ENCODE measurements around the gene USP13. TPM values are rescaled to one million over a fixed set of nuclear protein-coding genes. Genes with fewer than 3 reads are reported as not detected.

USP13 gene
- total RNA-seq, 1 experiment from 2014 or later, result 14.8 TPM

DNA sequence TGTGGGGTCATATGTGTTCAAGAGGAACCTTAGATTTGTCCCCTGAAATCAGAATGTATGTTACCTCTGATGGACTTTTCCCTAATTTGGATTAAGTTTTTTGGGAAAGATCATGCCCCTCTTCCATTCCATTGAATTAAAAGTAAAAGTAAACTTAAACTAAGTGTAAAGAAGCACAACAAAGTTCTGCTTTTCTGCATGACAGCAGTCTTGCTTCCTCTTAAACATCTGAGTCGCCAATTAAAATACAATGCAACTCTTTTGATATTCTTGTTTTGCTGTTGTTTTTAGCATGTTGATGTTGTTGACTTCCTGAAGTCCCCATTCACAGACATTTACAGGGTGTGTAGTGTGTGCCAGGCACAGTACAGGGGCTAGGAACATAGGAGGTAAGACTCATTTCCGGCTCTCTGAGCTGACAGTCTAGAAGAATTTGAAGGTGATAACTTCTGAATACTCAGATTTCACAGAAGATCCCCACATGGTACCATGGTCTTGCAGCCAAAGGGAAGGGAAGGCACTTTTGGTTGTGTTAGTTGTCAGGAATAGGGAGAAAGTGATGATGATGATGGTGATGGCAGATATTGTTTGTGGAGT lies 45.0 kb downstream of the USP13 start:
- intact Hi-C loops (cut with micrococcal nuclease), result no loop called here
- H3K4me1 ChIP-seq (ENCODE audit: insufficient read depth, low read length), result no peaks in the 10 kb centered on the region
- POLR2A ChIA-PET (ENCODE audit: unreplicated experiment), result no interaction called here
- no peak overlapping the region for H3K27ac ChIP-seq (ENCODE audit: low read length)
- 0 out of 2 replicates have a peak, but pooled peaks cover 3% of the 10 kb centered on the region for H4K20me1 ChIP-seq (ENCODE audit: low read length)
- no peak overlapping the region for H3K4me2 ChIP-seq (ENCODE audit: low read length)
- BruUV-seq (replicated peaks), result no TSS peak
- no peak overlapping the region for H3K9ac ChIP-seq (ENCODE audit: low read length)
- H3K9me3 ChIP-seq (ENCODE audit: low read length), result no peaks in the 10 kb centered on the region
- no peaks in the 10 kb centered on the region for H3K9me2 ChIP-seq (replicated peaks; ENCODE audit: low read length)
- H3K4me3 ChIP-seq (ENCODE audit: low read length), result no peak overlapping the region
- H3K36me3 ChIP-seq (ENCODE audit: low read depth, low read length), result no peaks in the 10 kb centered on the region
- no peaks in the 10 kb centered on the region for H3K27me3 ChIP-seq (ENCODE audit: low read length)
- TF ChIP-seq EZH2 (IDR thresholded peaks at IDR 0.05; ENCODE audit: low read length, unreplicated experiment) (no peak), EZH2phosphoT487 (IDR thresholded peaks at IDR 0.05; ENCODE audit: borderline replicate concordance, low read length) (no peak)
- TF ChIP-seq, protein P1, sequence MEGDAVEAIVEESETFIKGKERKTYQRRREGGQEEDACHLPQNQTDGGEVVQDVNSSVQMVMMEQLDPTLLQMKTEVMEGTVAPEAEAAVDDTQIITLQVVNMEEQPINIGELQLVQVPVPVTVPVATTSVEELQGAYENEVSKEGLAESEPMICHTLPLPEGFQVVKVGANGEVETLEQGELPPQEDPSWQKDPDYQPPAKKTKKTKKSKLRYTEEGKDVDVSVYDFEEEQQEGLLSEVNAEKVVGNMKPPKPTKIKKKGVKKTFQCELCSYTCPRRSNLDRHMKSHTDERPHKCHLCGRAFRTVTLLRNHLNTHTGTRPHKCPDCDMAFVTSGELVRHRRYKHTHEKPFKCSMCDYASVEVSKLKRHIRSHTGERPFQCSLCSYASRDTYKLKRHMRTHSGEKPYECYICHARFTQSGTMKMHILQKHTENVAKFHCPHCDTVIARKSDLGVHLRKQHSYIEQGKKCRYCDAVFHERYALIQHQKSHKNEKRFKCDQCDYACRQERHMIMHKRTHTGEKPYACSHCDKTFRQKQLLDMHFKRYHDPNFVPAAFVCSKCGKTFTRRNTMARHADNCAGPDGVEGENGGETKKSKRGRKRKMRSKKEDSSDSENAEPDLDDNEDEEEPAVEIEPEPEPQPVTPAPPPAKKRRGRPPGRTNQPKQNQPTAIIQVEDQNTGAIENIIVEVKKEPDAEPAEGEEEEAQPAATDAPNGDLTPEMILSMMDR (conservative IDR thresholded peaks at IDR 0.05; ENCODE audit: low read depth, low read length), result no peak
- H3K79me2 ChIP-seq (ENCODE audit: low read length), result no peaks in the 10 kb centered on the region
- DNase-seq, result no peak
- H3F3A ChIP-seq (ENCODE audit: low read length, unreplicated experiment), result no peaks in the 10 kb centered on the region
- no peak for ATAC-seq
- CTCF ChIA-PET, result no interaction called here
- no peak overlapping the region for H2AFZ ChIP-seq (ENCODE audit: low read length)

DNA sequence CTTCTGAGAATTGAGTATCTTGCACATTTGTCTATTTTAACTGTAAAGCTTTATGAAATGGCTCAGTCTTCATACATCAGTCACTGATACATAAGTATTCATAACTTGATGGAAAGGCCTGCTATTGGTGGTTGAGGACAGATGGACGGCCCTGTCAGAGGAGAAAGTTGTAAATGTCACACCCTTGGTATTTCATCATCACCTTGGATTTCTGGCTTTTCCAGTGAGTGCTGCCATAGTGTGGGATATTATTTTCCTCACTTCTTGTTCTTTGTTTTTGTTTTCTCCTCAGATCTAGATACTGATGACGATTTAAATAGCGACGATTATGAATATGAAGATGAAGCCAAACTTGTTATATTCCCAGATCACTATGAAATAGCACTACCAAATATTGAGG lies 47.9 kb downstream of the USP13 start:
- no peaks in the 10 kb centered on the region for H3F3A ChIP-seq (ENCODE audit: low read length, unreplicated experiment)
- H3K4me1 ChIP-seq (ENCODE audit: insufficient read depth, low read length), result no peaks in the 10 kb centered on the region
- H3K9me3 ChIP-seq (ENCODE audit: low read length), result no peaks in the 10 kb centered on the region
- DNase-seq (no peak), ATAC-seq (no peak)
- H3K4me2 ChIP-seq (ENCODE audit: low read length), result no peak overlapping the region
- H3K79me2 ChIP-seq (ENCODE audit: low read length), result no peaks in the 10 kb centered on the region
- no peak overlapping the region for H2AFZ ChIP-seq (ENCODE audit: low read length)
- 0 out of 2 replicates have a peak, but pooled peaks cover 3% of the 10 kb centered on the region for H4K20me1 ChIP-seq (ENCODE audit: low read length)
- no TSS peak for BruUV-seq (replicated peaks)
- ChIA-PET POLR2A (ENCODE audit: unreplicated experiment) (no interaction called here), CTCF (interaction anchor here (0.6 kb wide), 1 partner anchor 89 kb away, joined by 3 read pairs; no protein-coding TSS in a partner anchor)
- H3K9ac ChIP-seq (ENCODE audit: low read length), result no peak overlapping the region
- no peak overlapping the region for H3K27ac ChIP-seq (ENCODE audit: low read length)
- no peaks in the 10 kb centered on the region for H3K27me3 ChIP-seq (ENCODE audit: low read length)
- TF ChIP-seq EZH2 (IDR thresholded peaks at IDR 0.05; ENCODE audit: low read length, unreplicated experiment), result no peak
- TF ChIP-seq, protein P1 (conservative IDR thresholded peaks at IDR 0.05; ENCODE audit: low read depth, low read length), result no peak
- TF ChIP-seq EZH2phosphoT487 (IDR thresholded peaks at IDR 0.05; ENCODE audit: borderline replicate concordance, low read length), result no peak
- H3K36me3 ChIP-seq (ENCODE audit: low read depth, low read length), result no peaks in the 10 kb centered on the region
- no peaks in the 10 kb centered on the region for H3K9me2 ChIP-seq (replicated peaks; ENCODE audit: low read length)
- intact Hi-C loops (cut with micrococcal nuclease), result no loop called here
- no peak overlapping the region for H3K4me3 ChIP-seq (ENCODE audit: low read length)

- Histone ChIP-seq H3K36me3 (ENCODE audit: low read depth, low read length) (no peaks in the 10 kb centered on the region), H3K9me2 (replicated peaks; ENCODE audit: low read length) (no peaks in the 10 kb centered on the region), H3K4me2 (ENCODE audit: low read length) (no peak overlapping the region), H4K20me1 (ENCODE audit: low read length) (0 out of 2 replicates have a peak, but pooled peaks cover 3% of the 10 kb centered on the region), H3F3A (ENCODE audit: low read length, unreplicated experiment) (no peaks in the 10 kb centered on the region), H3K4me1 (ENCODE audit: insufficient read depth, low read length) (no peaks in the 10 kb centered on the region), H3K27me3 (ENCODE audit: low read length) (no peaks in the 10 kb centered on the region), H3K79me2 (ENCODE audit: low read length) (no peaks in the 10 kb centered on the region), H3K9me3 (ENCODE audit: low read length) (no peaks in the 10 kb centered on the region), H3K4me3 (ENCODE audit: low read length) (no peak overlapping the region), H2AFZ (ENCODE audit: low read length) (no peak overlapping the region), H3K9ac (ENCODE audit: low read length) (no peak overlapping the region), H3K27ac (ENCODE audit: low read length) (no peak overlapping the region)
- DNase-seq (no peak), ATAC-seq (no peak)
- TF ChIP-seq EZH2 (IDR thresholded peaks at IDR 0.05; ENCODE audit: low read length, unreplicated experiment), result no peak
- TF ChIP-seq, protein P1 (conservative IDR thresholded peaks at IDR 0.05; ENCODE audit: low read depth, low read length), result no peak
- TF ChIP-seq EZH2phosphoT487 (IDR thresholded peaks at IDR 0.05; ENCODE audit: borderline replicate concordance, low read length), result no peak
- BruUV-seq (replicated peaks), result no TSS peak
- POLR2A ChIA-PET (ENCODE audit: unreplicated experiment), result no interaction called here
- CTCF ChIA-PET, result no interaction called here
- intact Hi-C loops (cut with micrococcal nuclease), result no loop called here
These were observed 48.5 kb downstream of the USP13 start for GRCh38 chr3:179701176-179701827.

Measured in PC-3 (cell line).